HG03469 (cell line): ENCODE measurements around the gene TRIM66.

Experiments
- ATAC-seq: cut with Tn5 transposase; IDR thresholded peaks from one replicate; pipeline ENCODE4 v1.9.1; 2021; ENCODE audit warnings: mild to moderate bottlenecking, moderate library complexity, moderate number of reproducible peaks; ENCODE audit not compliant: unreplicated experiment

Gene TRIM66

DNA sequence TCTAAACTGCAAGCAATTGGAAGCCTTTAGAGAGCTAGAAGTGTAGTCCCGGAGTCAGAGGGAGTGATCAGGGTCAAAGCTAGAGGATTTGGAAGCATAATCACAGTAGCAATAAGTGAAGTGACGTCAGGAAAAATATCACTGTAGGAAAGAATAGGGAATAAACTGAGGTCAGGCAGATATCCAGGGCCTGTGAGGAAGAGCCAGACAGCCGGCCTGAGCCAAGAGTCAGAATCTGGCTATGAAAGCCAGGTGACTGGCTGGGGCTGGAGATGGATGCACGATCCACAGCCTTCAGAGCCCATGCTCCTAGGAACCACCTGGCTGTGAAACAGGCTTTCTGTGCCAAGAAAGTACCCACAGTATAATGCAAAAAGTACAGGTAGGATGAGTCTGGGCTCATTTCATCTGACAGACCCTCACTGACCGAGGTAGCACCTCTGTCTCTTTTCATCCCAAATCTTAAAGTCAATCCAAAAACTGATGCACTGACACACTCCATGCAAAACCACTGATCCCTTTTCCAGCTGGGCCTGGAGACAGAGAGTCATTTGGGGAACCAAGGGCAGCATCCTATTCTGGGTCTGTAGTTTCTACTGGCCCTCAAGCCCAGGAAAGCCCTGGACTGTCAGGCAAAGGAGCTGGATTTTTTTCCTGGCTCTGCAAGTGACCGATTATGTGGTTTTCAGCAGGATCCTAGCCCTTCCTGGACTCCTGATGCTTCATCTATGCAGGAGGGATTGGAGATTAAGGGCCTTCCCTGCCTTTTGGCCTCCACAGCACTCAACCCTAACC is 21.3 kb downstream of the TRIM66 start:
- ATAC-seq, result no peak

DNA sequence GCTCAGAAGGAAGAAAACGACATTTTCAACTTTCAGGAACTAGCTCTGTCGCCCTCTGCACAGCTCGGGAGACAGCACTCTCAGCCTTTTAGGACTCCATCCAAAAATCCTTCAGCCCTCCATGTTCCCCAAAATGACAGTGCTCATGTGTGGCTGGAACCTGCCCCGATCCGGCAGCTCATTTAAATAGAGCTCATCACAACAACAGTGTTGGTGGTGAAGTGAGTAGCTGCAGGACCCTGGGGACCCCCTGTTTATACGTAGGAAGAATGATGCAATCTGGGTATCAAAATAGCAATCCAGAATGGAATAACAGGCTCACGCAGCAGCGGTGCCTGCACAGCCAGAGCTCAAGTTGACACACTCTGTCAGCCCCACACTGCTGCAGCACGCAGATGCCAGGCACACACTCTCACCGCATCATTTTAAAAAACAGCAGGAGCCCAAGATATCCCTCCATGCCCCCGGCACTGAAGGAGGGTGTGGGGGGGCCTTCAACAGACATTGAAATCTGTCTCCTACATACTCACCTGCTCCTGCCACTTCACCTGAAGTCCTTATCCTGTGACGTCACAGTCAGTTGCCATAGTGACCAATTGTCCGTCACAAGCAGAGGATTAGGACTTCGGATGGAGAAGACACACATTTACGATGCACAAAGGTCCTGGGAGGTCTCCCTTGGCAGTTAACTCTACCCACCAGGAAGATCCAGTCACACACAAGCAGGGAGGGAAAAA is 24.0 kb downstream of the TRIM66 start:
- no peak for ATAC-seq

DNA sequence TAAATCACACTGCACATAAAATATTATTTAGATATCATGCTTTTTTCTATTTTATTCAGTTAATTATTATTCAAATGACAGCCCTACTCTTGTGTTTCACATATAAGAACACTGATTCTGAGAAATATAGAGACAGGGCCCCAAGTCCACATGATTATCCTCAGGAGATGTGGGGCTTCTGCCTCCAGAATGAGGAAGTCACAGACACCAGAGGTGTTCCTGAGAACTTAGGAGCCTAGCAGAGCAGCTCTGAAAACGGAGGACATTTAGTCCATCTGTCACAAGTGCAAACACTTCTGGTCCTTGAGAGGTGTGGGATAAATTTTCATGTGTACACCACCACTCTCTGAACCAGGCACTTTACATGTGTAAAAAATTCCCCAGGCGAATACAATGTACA is 26.2 kb downstream of the TRIM66 start:
- ATAC-seq, result no peak

DNA sequence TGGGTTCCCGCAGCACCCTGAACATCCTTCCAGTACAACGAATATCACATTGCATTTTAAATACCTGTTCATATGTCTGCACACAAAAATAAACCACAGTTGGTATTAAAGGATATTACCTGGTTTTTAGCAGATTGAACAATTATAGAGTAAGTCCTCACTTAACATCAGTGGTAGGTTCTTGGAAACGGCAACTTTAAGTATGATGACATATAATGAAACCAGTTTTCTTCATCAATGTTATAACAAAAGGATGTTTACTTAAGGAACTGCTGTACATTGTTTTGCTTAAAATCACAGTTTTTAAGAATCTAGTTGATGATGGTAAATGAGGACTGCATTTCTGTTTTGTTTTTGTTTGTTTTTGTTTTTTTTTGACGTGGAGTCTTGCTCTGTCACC is 28.0 kb downstream of the TRIM66 start:
- ATAC-seq, result no peak

DNA sequence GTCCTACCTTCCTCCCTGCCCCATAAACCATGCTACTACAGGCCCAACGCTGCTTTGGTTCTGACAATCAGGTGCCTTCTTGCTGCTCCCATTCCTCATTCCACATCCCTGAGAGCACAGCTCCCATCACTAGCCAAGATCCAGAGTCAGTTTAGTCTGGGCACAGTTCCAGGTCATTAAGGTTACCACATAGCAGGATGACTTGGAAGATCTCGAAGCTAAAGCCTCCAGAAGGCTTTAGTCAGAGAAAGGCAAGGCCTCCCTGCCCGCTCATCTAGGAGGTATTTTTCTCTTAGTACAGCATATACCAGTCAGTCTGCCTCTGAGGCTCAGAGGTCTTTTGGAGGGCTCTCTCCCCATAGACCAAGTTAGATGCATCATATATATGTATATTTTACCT is 30.3 kb downstream of the TRIM66 start:
- no peak for ATAC-seq

DNA sequence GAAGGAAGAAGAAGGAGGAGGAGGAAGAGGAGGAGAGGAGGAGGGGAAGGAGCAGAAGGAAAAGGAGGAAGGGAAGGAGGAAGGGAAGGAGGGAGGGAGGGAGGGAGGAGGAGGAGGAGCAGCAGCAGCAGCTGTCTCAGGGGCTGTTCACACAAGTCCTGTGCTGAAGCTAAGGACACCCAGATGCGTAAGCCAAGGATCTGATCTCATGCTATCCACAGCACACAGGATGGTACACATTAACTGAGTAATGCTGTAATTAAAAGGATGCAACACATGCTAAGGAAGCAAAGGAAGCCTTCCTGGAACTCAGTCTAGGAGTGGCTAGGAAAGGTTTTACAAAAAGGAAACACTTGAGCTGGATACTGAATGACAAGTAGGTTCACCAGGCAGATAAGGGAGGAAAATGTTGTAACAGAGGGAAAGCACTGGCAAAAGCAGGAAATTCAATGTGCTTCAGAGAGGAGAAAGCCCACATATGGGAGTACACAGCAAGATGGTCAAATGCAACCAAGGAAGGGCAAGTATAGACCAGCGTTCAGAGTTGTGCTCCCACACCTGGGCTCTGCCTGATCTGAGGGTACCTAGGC is 32.0 kb downstream of the TRIM66 start:
- no peak for ATAC-seq

DNA sequence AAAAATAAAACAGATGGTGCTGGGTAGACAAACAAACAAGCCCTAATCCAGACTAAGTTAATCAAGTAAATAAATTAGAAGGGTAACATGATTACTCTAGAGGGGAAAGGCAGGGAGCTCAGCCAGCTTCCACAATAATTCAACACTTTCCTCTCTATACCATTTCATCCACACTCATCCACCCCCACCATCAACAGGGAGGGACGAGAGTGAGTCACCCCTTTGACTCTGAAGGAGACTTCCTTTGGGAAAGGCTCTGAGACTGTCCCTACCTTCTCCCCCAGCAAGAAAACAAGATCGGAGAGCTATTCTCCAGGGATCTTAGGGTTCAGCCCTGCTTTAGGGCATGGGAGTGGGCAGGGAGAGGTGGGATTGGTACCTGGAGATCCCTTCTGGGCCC is 33.1 kb downstream of the TRIM66 start:
- no peak for ATAC-seq

DNA sequence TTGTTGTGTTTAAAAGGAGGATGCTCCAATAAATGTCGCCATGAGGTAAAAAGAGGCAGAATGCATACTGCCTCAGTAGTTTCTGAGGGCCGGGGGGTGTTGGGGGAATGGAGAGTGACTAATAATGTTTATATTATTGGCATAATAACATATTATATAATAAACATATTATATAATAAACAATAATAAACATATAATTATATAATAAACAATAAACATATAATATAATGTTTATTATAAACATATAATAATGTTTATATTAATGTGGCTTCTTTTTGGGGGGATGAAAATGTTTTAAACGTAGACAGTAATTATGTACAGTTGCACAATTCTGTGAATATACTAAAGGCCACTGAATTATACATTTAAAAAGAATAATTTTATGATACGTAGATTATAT is 35.6 kb downstream of the TRIM66 start:
- no peak for ATAC-seq

DNA sequence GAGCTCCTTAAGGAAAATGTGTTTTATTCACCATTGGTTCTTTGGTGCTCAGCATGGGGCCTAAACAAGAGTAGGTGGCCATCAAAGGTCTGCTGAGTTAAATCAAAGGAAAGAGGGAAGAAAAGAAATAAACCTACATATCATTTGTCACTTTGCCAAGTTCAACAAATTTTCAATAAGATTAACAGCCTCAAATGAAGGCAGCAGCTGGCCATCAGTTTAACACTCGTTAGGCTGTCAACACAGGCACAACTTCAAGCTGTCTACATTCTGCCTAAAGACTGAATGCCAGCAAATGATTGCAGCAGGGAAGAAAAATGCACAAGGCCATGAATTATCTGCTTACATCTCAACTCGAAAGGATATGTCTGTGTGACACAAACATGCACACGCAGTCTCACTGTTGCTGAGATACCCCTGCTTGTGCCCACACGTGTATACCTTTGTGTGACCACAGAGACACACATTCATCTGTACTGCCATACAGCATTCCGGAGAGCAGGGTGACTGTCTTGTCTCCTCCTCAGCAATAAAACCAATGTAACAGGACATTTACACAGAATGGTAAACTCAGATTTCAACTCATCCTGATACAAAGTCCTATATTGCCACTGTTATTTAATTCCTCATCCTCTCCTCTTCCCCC is 40.1 kb downstream of the TRIM66 start:
- ATAC-seq, result no peak

DNA sequence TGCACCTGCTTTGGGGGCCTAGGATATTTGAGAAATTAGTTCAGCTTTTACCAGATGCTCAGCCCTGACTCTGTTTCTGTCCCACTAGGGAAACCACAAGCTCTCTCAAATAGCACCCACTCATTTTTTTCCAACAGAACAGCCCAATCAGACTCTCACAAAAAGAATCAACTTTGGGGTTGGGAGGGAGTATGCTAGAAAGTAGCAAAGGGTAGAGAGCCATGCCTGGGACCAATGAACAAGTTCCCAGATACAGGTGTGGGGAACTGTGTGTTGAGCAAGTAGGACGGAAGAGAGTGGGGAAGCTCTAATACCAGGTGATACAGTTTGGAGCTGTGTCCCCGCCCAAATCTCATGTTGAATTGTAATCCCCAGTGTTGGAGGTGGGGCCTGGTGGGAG is 41.1 kb downstream of the TRIM66 start:
- no peak for ATAC-seq

DNA sequence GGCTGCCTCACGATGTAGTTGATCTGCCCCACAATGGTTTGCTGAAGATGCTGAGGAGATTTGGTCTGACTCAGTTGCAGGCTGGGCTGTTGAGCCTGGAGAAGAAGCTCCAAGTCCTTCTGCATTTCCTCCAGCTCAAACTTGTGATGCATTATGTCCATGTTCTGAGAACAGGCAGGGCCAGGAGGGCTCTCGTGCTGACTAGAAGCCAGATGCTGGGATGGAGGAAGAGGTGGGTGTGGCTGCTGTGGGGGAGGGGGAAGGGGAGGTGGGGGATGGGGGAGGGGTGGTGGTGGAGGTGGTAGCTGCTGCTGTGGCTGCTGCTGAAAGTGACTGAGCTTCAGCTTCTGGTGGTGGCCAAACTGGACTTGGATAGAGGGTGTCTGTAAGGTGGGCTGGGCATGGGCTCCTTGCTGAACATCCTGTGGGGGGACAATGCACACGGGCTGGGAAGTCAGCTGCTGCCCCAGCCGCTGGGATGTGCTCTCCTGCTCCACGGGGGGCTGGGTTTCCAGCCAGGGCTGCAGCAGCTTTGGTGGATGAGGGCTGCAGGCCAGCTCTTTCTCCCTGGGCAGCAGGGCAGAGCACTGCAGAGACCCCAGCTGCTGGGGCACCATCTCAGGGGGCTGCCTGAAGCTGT is 42.1 kb downstream of the TRIM66 start:
- no peak for ATAC-seq

DNA sequence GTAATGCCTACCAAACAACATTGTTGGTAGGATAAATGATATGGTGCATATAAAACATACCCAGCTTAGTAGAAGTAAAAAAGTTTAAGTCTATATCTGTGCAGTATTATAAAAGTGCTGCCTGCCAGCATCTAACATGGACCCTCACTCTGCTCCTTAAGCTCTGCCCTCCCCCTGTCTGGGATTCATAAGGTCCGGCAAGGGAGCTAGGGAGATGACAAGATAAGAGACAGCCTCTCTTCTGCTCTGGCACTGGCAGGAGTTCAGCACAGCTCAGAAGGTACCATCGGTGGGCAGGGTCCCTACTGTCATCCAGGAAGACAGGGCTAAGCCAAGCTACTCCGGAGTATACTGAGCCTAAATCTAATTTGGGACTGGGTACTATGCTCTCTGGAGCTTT is 42.8 kb downstream of the TRIM66 start:
- ATAC-seq, result no peak

DNA sequence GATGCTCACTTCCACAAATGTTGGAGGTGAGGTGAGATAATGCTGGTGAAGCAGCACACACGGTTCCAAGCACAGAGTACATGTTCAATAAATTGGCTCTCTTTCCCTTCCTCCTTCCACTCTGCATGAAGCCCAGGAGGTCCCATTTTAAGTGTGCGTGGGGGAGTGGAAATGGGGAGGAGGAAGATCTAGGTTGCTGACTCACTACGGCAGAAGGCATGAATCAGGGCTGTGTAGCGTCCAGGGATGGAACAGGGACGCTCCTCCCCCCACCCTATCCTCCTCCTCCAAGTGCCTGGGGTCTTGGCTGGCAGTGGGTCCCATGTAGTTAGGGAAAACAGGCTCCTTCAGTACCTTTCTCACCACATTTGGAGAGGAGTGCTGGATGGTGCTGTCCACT is 44.2 kb downstream of the TRIM66 start:
- no peak for ATAC-seq

DNA sequence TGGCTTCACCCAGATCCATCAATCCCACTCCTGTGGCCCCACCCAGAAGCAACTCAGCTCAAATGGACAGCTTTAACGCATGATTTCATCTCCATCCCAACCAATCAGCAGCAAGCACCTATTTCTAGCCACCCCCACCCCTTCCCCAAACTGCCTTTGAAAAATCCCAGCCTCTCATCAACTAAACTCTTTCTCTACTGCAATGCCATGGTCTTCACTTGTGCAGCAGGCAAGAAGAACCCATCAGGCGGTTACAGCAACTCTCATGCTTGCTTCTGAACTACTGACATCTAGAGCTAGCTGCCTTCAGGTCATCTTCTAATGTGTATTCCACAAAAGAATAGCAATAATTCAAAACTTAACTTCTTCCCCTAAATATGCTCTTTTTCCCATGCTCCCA is 46.3 kb downstream of the TRIM66 start:
- no peak for ATAC-seq

DNA sequence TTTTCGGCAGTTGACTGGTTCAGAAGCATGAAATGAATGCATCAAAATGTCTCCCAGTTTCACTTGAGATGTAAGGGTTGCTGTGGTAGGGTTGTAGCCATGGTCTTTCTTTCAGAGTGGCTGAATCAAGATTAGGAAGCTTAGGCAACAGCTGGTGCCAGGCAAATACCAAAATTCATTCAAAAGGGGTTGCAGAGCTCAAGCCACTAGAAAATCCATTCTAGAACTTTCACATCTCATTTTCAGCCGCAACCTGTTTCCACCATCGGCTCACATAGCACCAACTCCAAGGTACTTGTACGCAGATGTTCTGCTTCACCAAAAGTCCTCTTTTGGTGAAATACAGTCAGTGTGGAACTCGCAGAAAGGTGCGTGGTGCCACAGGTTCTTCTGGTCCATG is 48.0 kb downstream of the TRIM66 start:
- ATAC-seq, result no peak

DNA sequence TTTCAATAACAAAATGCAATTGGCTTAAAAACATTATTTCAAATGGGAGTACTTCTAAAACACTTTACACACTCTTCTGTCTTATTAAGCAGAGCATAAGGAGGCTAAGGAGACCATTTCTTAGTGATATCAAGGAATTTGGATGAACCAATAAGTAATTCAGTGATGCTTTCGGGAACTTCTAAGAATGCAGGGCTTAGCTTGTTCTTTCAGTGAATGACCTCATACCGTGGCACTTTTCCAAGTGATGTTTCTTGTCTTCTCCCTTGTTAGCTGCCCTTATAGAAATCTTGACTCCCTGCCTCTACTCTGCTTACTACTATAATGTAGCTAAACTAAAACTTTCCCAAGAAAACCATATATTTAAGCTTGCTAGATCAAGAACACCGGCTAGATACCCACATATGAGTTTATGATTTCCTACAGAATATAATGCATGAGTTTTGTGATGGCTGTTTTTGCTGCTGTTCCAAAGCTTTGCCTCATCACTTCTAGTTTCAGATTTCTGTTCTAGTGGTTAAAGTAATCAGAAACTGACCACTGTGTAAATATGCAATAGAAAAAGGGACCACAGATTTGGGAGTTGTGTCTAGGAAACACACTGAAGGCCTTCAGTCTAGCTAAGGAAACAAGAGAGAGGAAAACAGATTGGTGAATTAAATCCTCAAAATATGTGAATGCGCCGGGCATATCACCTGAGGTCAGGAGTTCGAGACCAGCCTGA is 50.9 kb downstream of the TRIM66 start:
- no peak for ATAC-seq

DNA sequence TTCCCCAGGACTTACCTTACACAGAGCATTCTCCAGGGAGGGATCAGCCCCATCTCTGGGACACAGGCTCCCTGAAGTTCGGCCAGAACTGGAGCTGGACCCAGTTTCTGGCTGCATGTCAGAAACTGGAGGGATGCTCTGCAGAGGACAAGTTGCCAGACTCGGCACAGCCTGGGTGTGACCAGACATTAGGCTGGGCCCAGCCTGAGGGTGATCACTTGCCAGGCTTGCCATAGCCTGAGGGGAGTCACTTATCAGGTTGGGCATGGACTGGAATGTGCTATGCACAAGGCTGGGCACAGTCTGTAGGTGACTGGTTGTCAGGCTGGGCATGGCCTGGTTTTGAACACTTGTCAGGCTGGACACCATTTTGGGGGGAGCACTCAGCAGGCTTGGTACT is 57.8 kb downstream of the TRIM66 start:
- no peak for ATAC-seq

DNA sequence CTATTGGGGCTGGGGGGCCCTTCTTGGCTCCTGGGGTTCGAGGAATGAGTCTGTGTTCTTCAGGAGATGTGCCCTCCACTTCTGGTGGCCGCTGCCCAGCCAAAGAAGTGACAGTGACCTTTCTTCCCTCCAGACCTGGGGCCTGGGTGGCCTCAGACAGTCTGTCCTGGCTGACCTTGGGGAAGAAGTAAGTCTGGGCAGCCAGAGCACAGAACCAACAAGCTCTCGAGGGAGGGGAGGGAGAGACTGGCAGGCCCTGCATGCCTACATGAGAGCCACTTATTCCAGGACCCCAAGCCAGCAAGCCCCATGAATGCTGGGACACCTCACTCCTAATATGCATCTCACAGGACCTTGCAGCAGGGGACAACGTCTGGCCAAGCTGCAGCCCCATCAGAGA is 61.3 kb downstream of the TRIM66 start:
- ATAC-seq, result no peak

DNA sequence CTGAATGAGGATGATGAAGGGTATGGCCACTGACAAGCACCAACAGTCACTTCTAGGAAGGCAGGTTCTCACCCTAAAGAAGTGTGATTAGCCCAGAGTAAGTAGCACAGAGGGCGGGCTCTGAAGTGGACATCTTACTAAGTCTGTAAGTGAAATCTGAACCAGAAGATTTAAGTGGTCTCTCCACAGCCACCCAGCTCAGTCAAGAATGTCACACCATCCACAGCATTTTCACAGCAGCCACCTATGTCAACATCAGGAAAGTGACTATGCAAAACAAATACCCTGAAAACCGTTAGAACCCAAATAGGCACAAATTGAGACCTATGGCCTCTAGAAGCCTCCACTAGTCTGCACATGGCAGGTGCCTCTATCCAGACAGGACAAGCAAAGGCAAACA is 65.4 kb downstream of the TRIM66 start:
- no peak for ATAC-seq

DNA sequence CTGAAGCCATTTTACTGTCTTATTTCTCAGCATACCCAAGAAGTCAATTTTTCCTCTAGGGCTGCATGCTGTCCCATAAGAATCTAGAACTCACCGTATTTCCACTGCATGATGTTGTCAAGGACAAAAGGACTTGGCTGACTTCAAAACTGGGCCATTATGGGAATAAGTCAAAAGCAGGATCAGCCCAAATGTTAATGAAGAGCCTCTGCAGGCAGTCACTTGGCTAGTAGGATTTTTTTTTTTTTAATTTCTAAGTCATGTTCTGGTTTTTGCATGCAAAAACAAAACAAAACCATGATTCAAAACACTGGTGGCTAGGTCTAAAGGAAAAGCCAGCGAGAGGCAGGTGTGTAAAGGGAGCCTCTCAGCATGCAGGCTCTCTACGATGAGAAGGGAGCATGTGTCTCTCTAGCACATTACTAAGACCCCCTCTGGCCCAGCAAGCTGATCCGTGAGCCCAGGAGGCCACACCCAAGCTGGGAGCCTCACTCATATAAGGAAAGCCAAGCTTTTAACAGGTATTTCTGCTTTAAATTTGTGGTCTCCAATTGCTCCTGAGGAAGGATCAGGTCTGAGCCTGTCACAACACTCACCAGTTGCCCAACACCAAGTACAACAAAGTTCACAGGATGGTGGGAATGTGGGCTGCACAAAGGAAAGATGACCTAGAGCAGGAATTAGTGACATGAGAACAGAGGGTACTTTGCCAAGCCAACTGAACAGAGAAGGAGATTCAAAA is 67.0 kb downstream of the TRIM66 start:
- ATAC-seq, result no peak
